MV-4-11 (cell line): ENCODE measurements around the gene ZFAND3.

Experiments used
- DNase-seq: peaks from one replicate; lab custom pipeline; 2025; lab: John Stamatoyannopoulos, UW

The ZFAND3 gene

DNA sequence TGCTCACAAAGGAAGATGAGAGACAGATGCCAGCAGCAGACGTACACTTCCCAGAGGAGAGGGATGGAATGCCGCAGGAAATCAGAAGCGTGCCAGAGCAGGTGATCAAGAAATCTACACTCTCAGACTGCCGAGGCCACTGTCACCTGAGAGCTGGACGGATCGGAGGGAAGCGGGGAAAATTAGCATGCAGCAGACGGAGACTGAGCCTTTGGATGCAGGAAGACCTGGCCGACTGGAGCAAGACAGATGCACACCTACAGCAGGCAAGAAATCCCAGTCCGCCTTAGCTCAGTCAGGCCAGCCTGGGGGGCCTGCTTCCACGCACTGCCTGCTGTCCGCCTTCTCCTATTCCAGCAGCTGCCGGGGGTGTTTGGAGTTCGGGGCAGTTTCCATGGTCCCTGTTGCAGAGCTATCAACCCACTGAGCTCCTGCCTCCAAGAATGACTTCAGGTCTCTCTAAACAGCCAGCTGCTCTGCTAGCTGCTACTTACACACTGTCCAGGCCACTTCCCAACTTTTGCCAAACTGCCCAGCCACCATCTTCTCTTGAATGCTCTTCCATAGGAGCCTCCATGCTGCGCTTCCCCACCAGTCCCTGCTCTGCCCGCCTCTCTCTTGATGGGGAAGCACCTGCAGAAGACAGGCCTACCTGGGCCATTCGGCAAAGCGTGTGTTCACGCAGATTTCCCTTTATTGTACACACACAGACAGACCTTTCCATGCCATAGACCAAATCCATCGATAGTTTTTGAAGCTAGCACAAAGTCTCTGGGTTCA, 368.5 kb downstream of the ZFAND3 start:
- no peak for DNase-seq

DNA sequence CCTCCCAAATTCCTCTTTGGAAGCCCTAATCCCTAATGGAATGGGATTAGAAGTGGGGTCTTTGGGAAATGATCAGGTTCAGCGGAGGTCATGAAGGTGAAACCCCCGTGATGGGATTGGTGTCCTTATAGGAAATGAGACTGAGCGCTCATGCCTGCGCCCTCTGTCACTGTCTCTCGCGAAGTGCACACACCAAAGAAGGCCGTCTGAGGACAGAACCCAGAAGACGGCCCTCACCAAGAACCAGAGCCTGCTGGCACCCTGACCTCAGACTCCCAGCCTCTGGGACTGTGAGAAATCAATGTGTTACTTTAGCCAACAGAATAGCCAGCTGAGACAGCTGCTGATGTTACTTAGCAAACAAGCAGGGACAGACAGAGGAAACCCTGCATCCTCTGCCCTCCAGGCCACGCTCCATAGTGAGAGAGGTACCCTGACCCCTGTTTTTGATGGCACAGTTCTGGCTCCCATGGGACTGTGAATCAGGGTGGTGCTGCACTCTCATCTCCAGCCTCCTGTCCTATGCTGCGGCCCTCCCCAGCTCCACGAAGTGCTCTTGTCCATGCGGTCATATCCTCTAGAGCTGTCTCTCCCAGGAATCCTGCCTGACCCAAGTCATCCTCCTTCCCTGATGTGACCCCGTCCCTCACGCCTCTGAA, 369.3 kb downstream of the ZFAND3 start:
- DNase-seq, result no peak

GRCh38 chr6:38191418-38191817, 371.9 kb downstream of the ZFAND3 start:
- no peak for DNase-seq

DNA sequence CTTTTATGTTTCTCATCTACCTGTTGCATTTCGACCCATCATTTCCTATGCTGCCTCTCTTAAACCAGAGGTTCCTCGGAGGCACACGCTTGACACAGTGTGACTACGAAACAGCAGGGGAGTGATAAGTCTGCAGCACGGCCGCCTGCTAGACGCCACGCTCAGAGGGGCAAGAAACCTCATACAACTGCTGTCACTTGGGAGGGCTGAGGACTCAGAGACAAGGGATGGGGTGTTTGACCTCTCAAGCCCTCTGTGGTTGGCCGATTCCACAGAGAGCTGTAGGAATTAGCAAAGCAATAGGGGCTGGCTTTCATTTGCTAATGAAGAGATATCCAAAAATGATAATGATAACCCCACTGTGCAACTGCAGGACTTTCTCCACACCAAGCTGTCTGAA, 372.5 kb downstream of the ZFAND3 start:
- DNase-seq, result no peak

DNA sequence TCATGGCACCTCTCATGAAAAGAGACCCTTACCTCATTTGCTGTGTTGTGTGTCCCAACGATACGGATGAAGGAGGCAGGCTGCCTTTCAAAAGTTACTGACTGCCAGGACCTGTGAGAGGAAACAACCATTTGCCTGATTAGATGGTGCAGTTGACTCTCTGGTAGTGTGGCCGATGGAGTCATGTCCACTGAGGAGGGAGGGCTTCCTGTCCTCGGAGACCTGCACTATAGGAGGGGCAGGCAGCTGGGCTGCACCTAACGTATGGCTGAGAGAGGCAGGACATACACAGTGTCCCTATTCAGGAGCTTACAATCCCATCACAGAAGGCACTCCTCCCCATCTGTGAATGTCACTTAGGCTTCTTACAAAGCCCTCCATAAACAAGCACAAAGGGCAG, 373.0 kb downstream of the ZFAND3 start:
- no peak for DNase-seq

DNA sequence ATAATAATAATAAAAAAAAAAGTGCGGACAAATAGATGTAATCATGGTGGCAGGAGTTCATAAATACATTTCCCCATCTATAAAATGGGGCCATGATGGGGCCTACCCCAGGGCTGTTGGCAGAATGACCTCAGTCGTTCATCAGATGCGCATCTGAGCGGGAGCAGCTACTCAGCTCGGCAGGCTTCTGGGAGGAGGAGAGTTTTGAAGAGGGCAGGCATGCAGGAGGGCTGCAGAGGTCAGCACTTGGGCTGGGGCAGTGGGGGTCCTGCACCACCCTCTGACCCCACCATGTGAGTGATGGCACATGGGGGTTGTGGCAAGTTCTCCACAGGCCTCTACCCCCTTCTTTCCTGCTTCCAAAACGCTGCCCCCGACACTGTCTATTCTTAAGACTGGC, 373.5 kb downstream of the ZFAND3 start:
- DNase-seq, result no peak

- DNase-seq, result no peak
Observed at GRCh38 chr6:38193481-38194281, 374.2 kb downstream of the ZFAND3 start.

- DNase-seq, result no peak
Observed at GRCh38 chr6:38194282-38194572, 374.7 kb downstream of the ZFAND3 start.

- DNase-seq, result no peak
Observed at GRCh38 chr6:38194589-38194988, 375.1 kb downstream of the ZFAND3 start.

DNA sequence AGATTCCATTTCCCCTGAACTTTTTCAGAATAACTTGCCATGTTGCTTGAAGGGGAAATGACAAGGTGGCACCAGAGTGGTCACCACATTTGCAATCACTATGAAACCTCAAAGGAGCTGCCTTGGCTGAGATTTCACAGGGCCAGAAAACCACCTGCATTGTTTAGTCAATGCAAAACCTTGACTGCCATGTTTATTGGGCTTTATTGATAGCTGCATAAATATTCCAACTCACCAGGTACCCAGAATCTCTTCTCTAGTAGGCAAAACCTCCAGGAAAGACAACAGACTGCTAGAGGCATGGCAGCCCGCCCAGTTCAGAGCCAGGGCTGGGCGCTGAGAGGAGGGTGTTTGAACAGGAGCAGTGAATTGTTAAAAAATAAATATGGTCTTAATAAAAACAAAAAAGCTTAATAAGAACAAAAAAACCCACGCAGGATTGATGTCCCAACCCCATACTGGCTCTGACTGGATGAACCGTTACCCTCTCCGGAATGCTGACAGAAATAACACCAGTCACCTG, 375.6 kb downstream of the ZFAND3 start:
- no peak for DNase-seq

- no peak for DNase-seq
Observed at GRCh38 chr6:38198219-38198618, 378.7 kb downstream of the ZFAND3 start.
